ENCODE data around the gene HEATR9.
"Not testable (repeated sequence)": the region's sequence is repeated elsewhere in the genome, so short reads cannot be mapped to it uniquely, and the experiment has no call there.

GRCh38 chr17:35897772-35898171, 29.1 kb upstream of the HEATR9 start:
- not testable (repeated sequence) for TF ChIP-seq SMC3 (IDR thresholded peaks at IDR 0.05); CTCF (IDR thresholded peaks at IDR 0.05); HDAC2 (IDR thresholded peaks at IDR 0.05); JUNB (IDR thresholded peaks at IDR 0.05); HMGXB4 (CRISPR knock-in tag; IDR thresholded peaks at IDR 0.05; ENCODE audit: borderline replicate concordance); NR3C1 (IDR thresholded peaks at IDR 0.05); POLR2A (IDR thresholded peaks at IDR 0.05; ENCODE audit: low read length); MAX (IDR thresholded peaks at IDR 0.05); HOXA7 (CRISPR knock-in tag; IDR thresholded peaks at IDR 0.05); PBX3 (IDR thresholded peaks at IDR 0.05); RNF2 (IDR thresholded peaks at IDR 0.05; ENCODE audit: borderline replicate concordance, low read depth); FOSL2 (IDR thresholded peaks at IDR 0.05); FOSL2 (CRISPR knock-in tag; IDR thresholded peaks at IDR 0.05); CHD2 (IDR thresholded peaks at IDR 0.05; ENCODE audit: low read length, partially characterized antibody); EP300 (IDR thresholded peaks at IDR 0.05)
